Spinal cord (tissue), 10 donors: Measurements from ENCODE around the gene ADGRL3. TPM values are rescaled to one million over a fixed set of nuclear protein-coding genes. Genes with fewer than 3 reads are reported as not detected.
"Not testable (repeated sequence)": the region's sequence is repeated elsewhere in the genome, so short reads cannot be mapped to it uniquely, and the experiment has no call there.

Experiments
- DNase-seq, 6 donors: peaks; one replicate each; pipeline versions ENCODE4 v3.0.0 to v3.0.0-alpha.2; 2013 to 2015; ENCODE audit warnings: low spot score in 6 of 6, low read depth in 4 of 6
- H3K27ac ChIP-seq: one replicate; pipeline ENCODE4 v1.5.1; 2013; ENCODE audit warnings: low read depth, low read length, control low read depth
- H3K27me3 ChIP-seq: one replicate; pipeline ENCODE4 v1.6.1; 2013; ENCODE audit warnings: low read length; ENCODE audit not compliant: control insufficient read depth, insufficient read depth
- H3K36me3 ChIP-seq: one replicate; pipeline ENCODE4 v1.6.1; 2013; ENCODE audit warnings: low read length; ENCODE audit not compliant: control insufficient read depth, insufficient read depth
- H3K4me1 ChIP-seq: one replicate; pipeline ENCODE4 v1.6.1; 2013; ENCODE audit warnings: low read length; ENCODE audit not compliant: control insufficient read depth, insufficient read depth
- H3K4me3 ChIP-seq: one replicate; pipeline ENCODE4 v1.5.1; 2013; ENCODE audit warnings: low read depth, low read length, control low read depth
- H3K9me3 ChIP-seq: one replicate; pipeline ENCODE4 v1.6.1; 2013; ENCODE audit warnings: low read length; ENCODE audit not compliant: control insufficient read depth, insufficient read depth
- WGBS: methylation state at CpG from one replicate; pipeline ENCODE4 v1.1.5; 2013; ENCODE audit warnings: missing lambda C conversion rate; ENCODE audit not compliant: insufficient coverage; 5-methylcytosine and 5-hydroxymethylcytosine counted together
- polyA plus RNA-seq, 2 donors: library from polyadenylated mRNA; unstranded; fragments of 120-200 nt; gene quantifications; one replicate each; pipeline ENCODE4 v1.2.1, GENCODE V29; 2013; ENCODE audit not compliant: insufficient read length in 2 of 2
- total RNA-seq, 2 donors: library from RNA; depleted of rRNA in 1 of 2; stranded (reverse); fragments of 120-200 nt in 1 of 2; fragments of >200 nt in 1 of 2; gene quantifications; one replicate each; pipeline versions ENCODE4 v1.2.3 to v1.2.4, GENCODE V29; 2013 to 2014
- donor health status: healthy.

ADGRL3 gene
- total and polyA plus RNA-seq, 4 donors, result 76.2 to 220 (median 114) TPM

- no peaks in the 10 kb centered on the region for H3K4me1 ChIP-seq
- H3K36me3 ChIP-seq, result no peaks in the 10 kb centered on the region
- peaks cover 3% of the 10 kb centered on the region for H3K9me3 ChIP-seq
- no peaks in the 10 kb centered on the region for H3K27me3 ChIP-seq
- H3K4me3 ChIP-seq, result no peak overlapping the region
- no peak for DNase-seq
- no peak overlapping the region for H3K27ac ChIP-seq
Measured at GRCh38 chr4:61350932-61351331, 150.8 kb downstream of the ADGRL3 start.

GRCh38 chr4:61356696-61357095 lies 156.6 kb downstream of the ADGRL3 start:
- Histone ChIP-seq H3K9me3 (no peaks in the 10 kb centered on the region), H3K4me1 (no peaks in the 10 kb centered on the region), H3K27ac (no peak overlapping the region), H3K36me3 (no peaks in the 10 kb centered on the region), H3K27me3 (no peaks in the 10 kb centered on the region), H3K4me3 (no peak overlapping the region)
- WGBS, result no CpG with 5 or more reads among the region's 1 CpG
- DNase-seq, result no peak

- no peak overlapping the region for H3K4me3 ChIP-seq
- 85% methylated on average over 1 of the region's 3 CpGs for WGBS
Measured at GRCh38 chr4:61359301-61359700, 159.2 kb downstream of the ADGRL3 start.

GRCh38 chr4:61372817-61373216 lies 172.7 kb downstream of the ADGRL3 start:
- H3K36me3 ChIP-seq, H3K27ac ChIP-seq, H3K9me3 ChIP-seq, H3K27me3 ChIP-seq, H3K4me3 ChIP-seq, DNase-seq, H3K4me1 ChIP-seq: not testable (repeated sequence)
- WGBS, result over 99% methylated on average over 21 of the region's 26 CpGs

More at GRCh38 chr4:61359301-61359700, 159.2 kb downstream of the ADGRL3 start:
- no peaks in the 10 kb centered on the region for H3K27me3 ChIP-seq
- no peaks in the 10 kb centered on the region for H3K9me3 ChIP-seq
- H3K36me3 ChIP-seq, result no peaks in the 10 kb centered on the region
- DNase-seq, result no peak
- H3K27ac ChIP-seq, result no peak overlapping the region
- no peaks in the 10 kb centered on the region for H3K4me1 ChIP-seq

GRCh38 chr4:61373901-61374440 lies 173.8 kb downstream of the ADGRL3 start:
- H3K36me3 ChIP-seq, result no peaks in the 10 kb centered on the region
- H3K27ac ChIP-seq, result peak overlapping the region; percentile 35
- H3K9me3 ChIP-seq, result peaks cover 1% of the 10 kb centered on the region
- DNase-seq, result no peak
- no peaks in the 10 kb centered on the region for H3K27me3 ChIP-seq
- H3K4me3 ChIP-seq, result no peak overlapping the region
- WGBS, result no CpG with 5 or more reads among the region's 1 CpG
- H3K4me1 ChIP-seq, result no peaks in the 10 kb centered on the region

- H3K9me3 ChIP-seq, result peaks cover 1% of the 10 kb centered on the region
- H3K4me1 ChIP-seq, result no peaks in the 10 kb centered on the region
- H3K27me3 ChIP-seq, result no peaks in the 10 kb centered on the region
- WGBS, result 22% methylated on average over 1 of the region's 1 CpG
- H3K27ac ChIP-seq, result peak overlapping the region; percentile 35
- DNase-seq, result peak in 1 of 6 donors; percentile 51
- H3K36me3 ChIP-seq, result no peaks in the 10 kb centered on the region
- peak overlapping the region; percentile 6 for H3K4me3 ChIP-seq
Measured at GRCh38 chr4:61374447-61374891, 174.3 kb downstream of the ADGRL3 start.

- Histone ChIP-seq H3K27ac (no peak overlapping the region), H3K27me3 (no peaks in the 10 kb centered on the region), H3K36me3 (no peaks in the 10 kb centered on the region), H3K9me3 (peaks cover 1% of the 10 kb centered on the region), H3K4me3 (no peak overlapping the region), H3K4me1 (no peaks in the 10 kb centered on the region)
- DNase-seq, result no peak
- WGBS, result no CpG with 5 or more reads among the region's 2 CpGs
Measured at GRCh38 chr4:61375301-61375700, 175.2 kb downstream of the ADGRL3 start.

GRCh38 chr4:61376301-61376700 lies 176.2 kb downstream of the ADGRL3 start:
- H3K4me3 ChIP-seq, result no peak overlapping the region
- H3K36me3 ChIP-seq, result no peaks in the 10 kb centered on the region
- no peak for DNase-seq
- peaks cover 1% of the 10 kb centered on the region for H3K9me3 ChIP-seq
- H3K4me1 ChIP-seq, result no peaks in the 10 kb centered on the region
- 80% methylated on average over 1 of the region's 3 CpGs for WGBS
- H3K27me3 ChIP-seq, result no peaks in the 10 kb centered on the region
- no peak overlapping the region for H3K27ac ChIP-seq

- H3K4me1 ChIP-seq, result no peaks in the 10 kb centered on the region
- no CpG with 5 or more reads among the region's 1 CpG for WGBS
Measured at GRCh38 chr4:61379406-61379805, 179.3 kb downstream of the ADGRL3 start.

GRCh38 chr4:61380865-61381264 lies 180.7 kb downstream of the ADGRL3 start:
- Histone ChIP-seq H3K27me3 (no peaks in the 10 kb centered on the region), H3K36me3 (no peaks in the 10 kb centered on the region), H3K4me3 (no peak overlapping the region), H3K27ac (no peak overlapping the region), H3K4me1 (no peaks in the 10 kb centered on the region), H3K9me3 (peaks cover 1% of the 10 kb centered on the region)
- DNase-seq, result peak in 1 of 6 donors; percentile 35
- no CpG with 5 or more reads among the region's 2 CpGs for WGBS

More at GRCh38 chr4:61379406-61379805, 179.3 kb downstream of the ADGRL3 start:
- Histone ChIP-seq H3K4me3 (no peak overlapping the region), H3K9me3 (peaks cover 1% of the 10 kb centered on the region), H3K27ac (no peak overlapping the region), H3K27me3 (no peaks in the 10 kb centered on the region), H3K36me3 (no peaks in the 10 kb centered on the region)
- no peak for DNase-seq
